ENCODE data around the gene CEMP1. TPM values are rescaled to one million over a fixed set of nuclear protein-coding genes. Genes with fewer than 3 reads are reported as not detected.

The CEMP1 gene
- total RNA-seq, 4 donors from 2014 or later = 0.34 to 3.9 (median 3.5) TPM; not detected in 1

DNA sequence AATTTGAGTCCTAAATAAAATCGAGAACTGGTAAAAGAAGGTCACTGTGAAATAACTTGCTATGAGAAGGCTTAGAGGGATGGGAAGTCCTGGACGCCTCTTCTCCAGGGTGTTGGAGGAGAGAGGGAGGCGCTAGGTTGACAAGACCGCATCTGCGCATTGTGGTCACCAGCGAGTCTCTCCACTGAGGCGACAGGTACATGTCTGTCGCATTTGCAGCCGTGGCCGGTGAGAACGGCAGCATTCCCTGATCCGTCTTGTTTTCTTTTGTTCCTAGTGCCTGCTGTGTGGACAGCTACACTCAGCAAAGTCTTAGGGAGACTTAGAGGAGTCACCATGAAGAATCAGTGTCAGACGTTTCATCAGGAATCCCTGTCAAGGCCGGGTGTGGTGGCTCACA is 25.5 kb downstream of the CEMP1 start:
- WGBS = 91% methylated on average over 14 of the region's 14 CpGs
- no peak overlapping the region for H3K4me3 ChIP-seq
- H3K4me1 ChIP-seq = peaks cover 23% of the 10 kb centered on the region
- TF ChIP-seq POLR2AphosphoS5 (IDR thresholded peaks at IDR 0.05) (no peak), EP300 (IDR thresholded peaks at IDR 0.05) (no peak), POLR2A (IDR thresholded peaks at IDR 0.05) (no peak)
- TF ChIP-seq, protein P1, sequence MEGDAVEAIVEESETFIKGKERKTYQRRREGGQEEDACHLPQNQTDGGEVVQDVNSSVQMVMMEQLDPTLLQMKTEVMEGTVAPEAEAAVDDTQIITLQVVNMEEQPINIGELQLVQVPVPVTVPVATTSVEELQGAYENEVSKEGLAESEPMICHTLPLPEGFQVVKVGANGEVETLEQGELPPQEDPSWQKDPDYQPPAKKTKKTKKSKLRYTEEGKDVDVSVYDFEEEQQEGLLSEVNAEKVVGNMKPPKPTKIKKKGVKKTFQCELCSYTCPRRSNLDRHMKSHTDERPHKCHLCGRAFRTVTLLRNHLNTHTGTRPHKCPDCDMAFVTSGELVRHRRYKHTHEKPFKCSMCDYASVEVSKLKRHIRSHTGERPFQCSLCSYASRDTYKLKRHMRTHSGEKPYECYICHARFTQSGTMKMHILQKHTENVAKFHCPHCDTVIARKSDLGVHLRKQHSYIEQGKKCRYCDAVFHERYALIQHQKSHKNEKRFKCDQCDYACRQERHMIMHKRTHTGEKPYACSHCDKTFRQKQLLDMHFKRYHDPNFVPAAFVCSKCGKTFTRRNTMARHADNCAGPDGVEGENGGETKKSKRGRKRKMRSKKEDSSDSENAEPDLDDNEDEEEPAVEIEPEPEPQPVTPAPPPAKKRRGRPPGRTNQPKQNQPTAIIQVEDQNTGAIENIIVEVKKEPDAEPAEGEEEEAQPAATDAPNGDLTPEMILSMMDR (IDR thresholded peaks at IDR 0.05) = no peak
- DNase-seq (ENCODE audit: low spot score in 2 of 2) = no peak
- H3K27ac ChIP-seq = no peak overlapping the region
- H3K36me3 ChIP-seq = no peaks in the 10 kb centered on the region
- H3K9me3 ChIP-seq = no peaks in the 10 kb centered on the region
- no peaks in the 10 kb centered on the region for H3K27me3 ChIP-seq

DNA sequence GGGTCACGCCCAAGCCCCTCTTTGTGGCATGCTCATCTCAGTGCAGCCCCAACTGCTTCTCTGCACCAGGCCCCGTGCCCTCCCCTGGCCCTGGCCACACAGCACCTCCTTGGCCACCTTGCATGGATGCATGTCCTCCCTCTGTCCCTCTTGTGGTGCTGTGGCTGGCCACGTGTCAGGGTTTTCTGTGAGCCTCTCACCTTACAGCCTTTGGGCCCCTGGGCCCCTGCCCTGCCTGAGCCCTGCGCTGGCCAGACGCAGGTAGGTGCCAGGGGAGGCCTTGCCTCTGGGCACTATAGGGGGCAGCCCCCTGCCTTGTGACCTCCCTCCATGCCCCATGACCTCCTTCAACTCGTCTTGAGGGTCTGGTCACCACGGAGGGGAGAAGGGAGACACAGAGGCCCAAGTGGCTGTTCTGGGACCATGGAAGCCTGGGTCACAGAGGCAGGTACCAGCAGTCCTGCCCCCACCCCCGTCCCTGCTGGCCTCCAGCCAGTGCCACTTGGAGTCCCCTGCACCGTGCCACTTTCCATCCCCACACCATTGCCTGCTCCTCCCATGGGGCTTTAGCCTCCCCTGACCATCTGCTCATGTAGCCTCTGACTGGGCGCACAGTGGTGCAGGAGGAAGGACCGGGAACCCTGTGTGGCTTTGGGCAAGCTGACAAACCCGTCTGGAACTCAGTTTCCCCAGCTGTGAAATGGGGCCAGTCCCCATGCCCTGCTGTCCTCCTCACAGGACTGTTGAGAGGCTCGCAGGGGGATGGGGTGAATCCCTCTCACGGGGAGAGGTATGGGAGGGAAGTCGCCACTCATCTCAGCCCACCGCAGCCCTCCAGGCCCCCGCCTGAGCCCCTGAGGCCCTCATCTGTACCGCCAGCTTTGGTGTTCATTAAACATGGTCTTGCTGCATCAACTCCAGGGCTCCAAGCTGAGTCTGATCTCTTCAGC is 29.0 kb downstream of the CEMP1 start:
- WGBS = 78% methylated on average over 6 of the region's 18 CpGs
- DNase-seq (ENCODE audit: low spot score in 2 of 2) = no peak
- TF ChIP-seq POLR2AphosphoS5 (IDR thresholded peaks at IDR 0.05) (no peak), POLR2A (IDR thresholded peaks at IDR 0.05) (no peak), EP300 (IDR thresholded peaks at IDR 0.05) (no peak)
- TF ChIP-seq, protein P1 (IDR thresholded peaks at IDR 0.05) = no peak
- Histone ChIP-seq H3K27me3 (no peaks in the 10 kb centered on the region), H3K36me3 (no peaks in the 10 kb centered on the region), H3K4me3 (no peak overlapping the region), H3K27ac (no peak overlapping the region), H3K9me3 (no peaks in the 10 kb centered on the region), H3K4me1 (peaks cover 58% of the 10 kb centered on the region)

DNA sequence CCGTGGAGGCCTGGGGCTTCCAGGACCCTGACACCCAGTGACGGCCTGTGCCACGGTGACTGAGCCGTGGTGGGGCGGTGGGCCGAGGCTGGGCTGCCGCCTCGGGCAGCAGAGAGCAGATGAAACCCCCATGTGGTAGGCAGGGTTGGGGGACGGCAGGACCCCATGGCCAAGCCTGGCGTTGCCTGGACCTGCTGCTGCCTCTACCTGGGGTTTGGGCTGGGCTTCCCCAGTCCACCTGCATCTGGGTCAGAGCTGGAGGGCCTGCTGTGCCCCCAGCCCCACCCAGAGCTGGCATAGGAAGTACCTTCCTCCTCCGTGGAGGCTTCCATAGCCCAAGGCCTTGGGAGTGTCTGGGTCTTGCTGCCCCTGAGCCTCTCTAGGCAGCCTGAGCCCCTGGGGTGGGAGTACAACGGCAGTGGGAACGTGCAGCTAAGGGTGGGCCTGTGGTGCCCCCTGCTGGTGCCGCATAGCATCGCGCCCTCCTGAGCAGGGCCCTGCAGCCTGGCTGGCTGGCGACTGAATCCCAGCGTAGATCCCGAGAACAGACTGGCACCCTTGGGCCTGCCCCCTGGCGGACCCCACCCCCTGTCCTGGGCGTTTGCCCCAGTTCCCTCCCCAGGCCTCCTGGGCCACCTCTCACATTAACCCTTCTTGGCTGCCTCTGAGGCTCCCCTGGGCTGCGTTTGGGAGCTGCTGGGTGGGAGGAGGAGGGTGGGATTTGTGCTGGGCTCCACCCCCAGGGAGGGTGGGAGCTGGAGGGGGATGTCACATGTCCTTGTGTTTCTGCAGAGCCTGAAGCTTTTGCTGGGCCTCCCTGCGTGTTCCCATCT is 30.1 kb downstream of the CEMP1 start:
- Histone ChIP-seq H3K36me3 (peaks cover 5% of the 10 kb centered on the region), H3K4me3 (peak overlapping the region; percentile 12), H3K4me1 (peaks cover 68% of the 10 kb centered on the region), H3K27me3 (no peaks in the 10 kb centered on the region), H3K9me3 (no peaks in the 10 kb centered on the region), H3K27ac (no peak overlapping the region)
- WGBS = 43% methylated on average over 8 of the region's 23 CpGs
- no peak for TF ChIP-seq EP300 (IDR thresholded peaks at IDR 0.05)
- no peak for TF ChIP-seq POLR2AphosphoS5 (IDR thresholded peaks at IDR 0.05)
- no peak for TF ChIP-seq POLR2A (IDR thresholded peaks at IDR 0.05)
- TF ChIP-seq, protein P1 (IDR thresholded peaks at IDR 0.05) = peak; percentile 97 to 98
- no peak for DNase-seq (ENCODE audit: low spot score in 2 of 2)

DNA sequence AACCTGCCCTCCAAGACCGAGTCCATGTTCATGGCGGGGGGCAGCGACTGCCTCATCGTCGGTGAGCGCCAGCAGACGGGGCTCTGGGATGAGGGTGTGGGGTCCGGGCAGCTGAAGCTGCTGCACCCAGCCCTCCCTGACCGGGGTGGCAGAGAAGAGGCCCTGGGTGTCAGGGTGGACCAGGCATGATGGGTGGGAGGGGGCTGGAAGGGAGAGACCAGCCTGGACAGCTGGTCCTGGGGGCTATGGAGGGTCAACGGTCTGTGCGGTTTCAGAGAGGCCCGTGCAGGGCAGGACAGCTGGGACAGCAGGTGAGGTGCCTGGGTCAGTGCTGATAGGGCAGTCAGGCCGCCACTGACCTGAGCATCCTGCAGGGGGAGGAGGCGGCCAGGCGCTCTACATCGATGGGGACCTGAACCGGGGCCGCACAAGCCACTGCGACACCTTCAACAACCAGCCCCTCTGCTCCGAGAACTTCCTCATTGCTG is 30.7 kb downstream of the CEMP1 start:
- Histone ChIP-seq H3K9me3 (no peaks in the 10 kb centered on the region), H3K27me3 (no peaks in the 10 kb centered on the region), H3K4me3 (no peak overlapping the region), H3K4me1 (peaks cover 75% of the 10 kb centered on the region), H3K27ac (no peak overlapping the region), H3K36me3 (peaks cover 7% of the 10 kb centered on the region)
- TF ChIP-seq POLR2A (IDR thresholded peaks at IDR 0.05) (no peak), POLR2AphosphoS5 (IDR thresholded peaks at IDR 0.05) (no peak), EP300 (IDR thresholded peaks at IDR 0.05) (no peak)
- TF ChIP-seq, protein P1 (IDR thresholded peaks at IDR 0.05) = no peak
- 93% methylated on average over 10 of the region's 20 CpGs for WGBS
- DNase-seq (ENCODE audit: low spot score in 2 of 2) = no peak

Data from suprapubic skin (tissue), 4 donors.